Ascending aorta (tissue), 2 donors: Measurements from ENCODE around the gene ATP6V1G2. TPM values are rescaled to one million over a fixed set of nuclear protein-coding genes. Genes with fewer than 3 reads are reported as not detected.
A peak's percentile ranks its signal among the peaks of the same experiment; 100 is the strongest.
"Not testable (repeated sequence)": the region's sequence is repeated elsewhere in the genome, so short reads cannot be mapped to it uniquely, and the experiment has no call there.

Source experiments
- DNase-seq, 2 donors: peaks; one replicate each; pipeline ENCODE4 v3.0.0-alpha.2; 2019; ENCODE audit warnings: low spot score in 2 of 2
- H3K27ac ChIP-seq, 2 donors: fragments of 200-600 bp; sonication (generic); one replicate each; pipeline ENCODE4 v1.5.1; 2016 to 2017; ENCODE audit warnings: mild to moderate bottlenecking in 1 of 2
- H3K27me3 ChIP-seq: fragments of 200-600 bp; sonication (generic); one replicate; pipeline ENCODE4 v1.5.1; 2017
- H3K36me3 ChIP-seq, 2 donors: fragments of 200-600 bp; sonication (generic); one replicate each; pipeline ENCODE4 v1.5.1; 2016
- H3K4me1 ChIP-seq, 2 donors: fragments of 200-600 bp; sonication (generic); one replicate each; pipeline ENCODE4 v1.5.1; 2016 to 2017; ENCODE audit warnings: mild to moderate bottlenecking in 1 of 2
- H3K4me3 ChIP-seq, 2 donors: fragments of 200-600 bp; sonication (generic); one replicate each; pipeline ENCODE4 v1.5.1; 2016 to 2017; ENCODE audit warnings: mild to moderate bottlenecking in 1 of 2
- H3K9me3 ChIP-seq, 2 donors: fragments of 200-600 bp; sonication (generic); one replicate each; pipeline ENCODE4 v1.5.1; 2016
- CTCF ChIP-seq, 3 experiments: fragments of 200-600 bp in 2 of 3; fragments of 450-650 bp in 1 of 3; sonication (generic) in 2 of 3; IDR thresholded peaks; one replicate each; pipeline ENCODE4 v1.5.1; 2016 to 2019; ENCODE audit warnings: antibody characterized with exemption in 3 of 3, mild to moderate bottlenecking in 1 of 3, moderate library complexity in 1 of 3
- intact Hi-C: fragments of 100-400 bp; cut with DNase I; formaldehyde crosslinking; loops from one replicate; pipeline ENCODE4 v1.15.1; 2023
- total RNA-seq: library from RNA; depleted of rRNA; stranded (reverse); fragments of >200 nt; gene quantifications from one replicate; pipeline ENCODE4 v1.1.0, GENCODE V29; 2016

The ATP6V1G2 gene
- total RNA-seq, 1 donor from 2014 or later, result not detected

GRCh38 chr6:31525553-31525931, 20.9 kb downstream of the ATP6V1G2 start:
- TF ChIP-seq CTCF (IDR thresholded peaks at IDR 0.05), result no peak
- Histone ChIP-seq H3K4me3 (no peak overlapping the region), H3K9me3 (no peaks in the 10 kb centered on the region), H3K4me1 (no peaks in the 10 kb centered on the region), H3K27me3 (no peaks in the 10 kb centered on the region), H3K27ac (no peak overlapping the region), H3K36me3 (peaks cover 0 to 12% of the 10 kb centered on the region in 2 donors)
- intact Hi-C loops, result loop anchor here (5.0 kb wide), 1 partner anchor 33 kb away; no protein-coding TSS in a partner anchor
- DNase-seq, result peak in 1 of 2 donors; percentile 31

GRCh38 chr6:31521835-31522234, 24.6 kb downstream of the ATP6V1G2 start:
- H3K27ac ChIP-seq, result no peak overlapping the region
- H3K27me3 ChIP-seq, result no peaks in the 10 kb centered on the region
- no peak overlapping the region for H3K4me3 ChIP-seq
- DNase-seq, result no peak
- H3K36me3 ChIP-seq, result no peaks in the 10 kb centered on the region
- TF ChIP-seq CTCF (IDR thresholded peaks at IDR 0.05), result no peak
- H3K9me3 ChIP-seq, result no peaks in the 10 kb centered on the region
- no peaks in the 10 kb centered on the region for H3K4me1 ChIP-seq
- intact Hi-C loops, result no loop called here

DNA sequence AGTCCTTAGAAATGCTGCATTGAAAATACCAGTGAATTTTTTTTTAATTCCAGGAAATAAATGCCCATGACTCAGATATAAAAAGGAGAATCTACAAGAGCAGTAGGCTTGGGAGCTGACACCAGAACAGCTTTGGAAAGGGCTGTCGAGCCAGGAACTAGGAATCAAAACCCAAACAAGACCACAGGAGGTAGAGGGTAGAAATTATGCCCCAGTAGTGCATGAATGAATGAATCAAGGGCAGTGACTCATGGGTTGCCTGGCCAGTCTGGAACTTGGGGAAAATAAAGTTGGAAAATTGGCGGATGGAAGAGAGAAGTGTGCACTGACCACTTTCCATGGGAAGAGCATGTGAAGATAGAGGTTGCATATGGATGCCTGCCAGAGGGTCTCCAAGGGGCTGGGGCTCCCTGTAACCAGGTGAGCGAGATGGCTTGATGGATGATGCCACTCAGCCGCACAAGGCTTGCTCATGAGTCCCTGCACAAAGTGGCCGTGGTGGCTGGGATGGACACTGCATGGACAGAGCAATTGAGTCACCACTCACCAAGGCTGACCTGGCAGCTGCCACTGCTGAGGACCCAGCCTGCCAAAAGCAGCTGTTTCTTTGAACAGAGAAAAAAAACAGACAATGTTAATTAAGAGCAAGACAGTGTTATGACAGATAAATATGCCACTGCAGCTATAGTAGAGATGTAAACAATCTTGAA, 32.8 kb downstream of the ATP6V1G2 start:
- no peaks in the 10 kb centered on the region for H3K9me3 ChIP-seq
- peaks cover 4 to 14% of the 10 kb centered on the region in 2 donors for H3K36me3 ChIP-seq
- intact Hi-C loops, result no loop called here
- H3K4me3 ChIP-seq, result no peak overlapping the region
- H3K27ac ChIP-seq, result no peak overlapping the region
- DNase-seq, result no peak
- no peak for TF ChIP-seq CTCF (IDR thresholded peaks at IDR 0.05)
- H3K27me3 ChIP-seq, result no peaks in the 10 kb centered on the region
- H3K4me1 ChIP-seq, result no peaks in the 10 kb centered on the region

- peaks cover 8 to 14% of the 10 kb centered on the region in 2 donors for H3K36me3 ChIP-seq
- H3K4me3 ChIP-seq, result no peak overlapping the region
- intact Hi-C loops, result no loop called here
- TF ChIP-seq CTCF (IDR thresholded peaks at IDR 0.05), result no peak
- H3K27ac ChIP-seq, result no peak overlapping the region
- H3K27me3 ChIP-seq, result no peaks in the 10 kb centered on the region
- H3K4me1 ChIP-seq, result no peaks in the 10 kb centered on the region
- peak in 1 of 2 donors; percentile 16 for DNase-seq
- no peaks in the 10 kb centered on the region for H3K9me3 ChIP-seq
These were observed 36.4 kb downstream of the ATP6V1G2 start for GRCh38 chr6:31510007-31510406.

DNA sequence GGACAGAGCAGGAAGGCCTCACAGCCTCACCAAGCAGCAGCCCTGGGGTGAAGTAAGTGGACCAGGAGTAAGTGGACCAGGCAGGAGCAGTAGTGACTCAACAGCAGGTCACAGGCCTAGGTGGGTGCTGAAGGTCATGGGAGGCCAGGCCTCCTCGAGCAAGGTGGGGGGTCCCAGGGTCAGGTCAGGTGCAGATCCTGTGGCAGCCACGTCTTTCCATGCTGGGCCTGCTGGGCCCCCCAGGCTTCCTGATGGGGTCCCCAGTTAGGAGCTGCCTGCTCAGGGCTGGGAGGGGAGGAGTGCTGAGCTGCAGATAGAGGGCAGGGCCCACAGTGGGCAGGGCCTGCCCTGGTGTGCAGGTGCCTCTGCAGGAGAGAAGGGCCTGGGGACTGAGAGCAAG, 37.4 kb downstream of the ATP6V1G2 start:
- H3K27ac ChIP-seq, H3K27me3 ChIP-seq, H3K4me3 ChIP-seq, H3K9me3 ChIP-seq, intact Hi-C loops, H3K4me1 ChIP-seq, DNase-seq: not testable (repeated sequence)
- peaks cover 8 to 14% of the 10 kb centered on the region in 2 donors for H3K36me3 ChIP-seq

GRCh38 chr6:31502586-31502985, 43.8 kb downstream of the ATP6V1G2 start:
- DNase-seq, result no peak
- Histone ChIP-seq H3K27me3 (no peaks in the 10 kb centered on the region), H3K27ac (no peak overlapping the region), H3K4me1 (peaks cover 0 to 4% of the 10 kb centered on the region in 2 donors), H3K4me3 (no peak overlapping the region), H3K9me3 (no peaks in the 10 kb centered on the region), H3K36me3 (peaks cover 0 to under 1% of the 10 kb centered on the region in 2 donors)
- intact Hi-C loops, result no loop called here
- TF ChIP-seq CTCF (IDR thresholded peaks at IDR 0.05), result no peak

GRCh38 chr6:31499648-31500047, 46.8 kb downstream of the ATP6V1G2 start:
- H3K27me3 ChIP-seq, DNase-seq, H3K4me1 ChIP-seq, H3K27ac ChIP-seq, H3K9me3 ChIP-seq, H3K36me3 ChIP-seq, H3K4me3 ChIP-seq: not testable (repeated sequence)
- intact Hi-C loops, result loop anchor here (10.0 kb wide), 1 partner anchor 1525 kb away; no protein-coding TSS in a partner anchor
